K562 (cell line): ENCODE data around the gene TENT4A. TPM values are rescaled to one million over a fixed set of nuclear protein-coding genes. Genes with fewer than 3 reads are reported as not detected.

Experiments used
- ATAC-seq: fragments of 200-7000 bp; cut with Tn5 transposase; 3 replicates; pipeline ENCODE4 v1.9.1; 2020; ENCODE audit warnings: moderate library complexity
- BruUV-seq: library from RNA; stranded (reverse); fragments of 400-500 nt; replicated peaks from 2 replicates; lab custom pipeline; 2021; lab: Mats Ljungman, UMichigan
- CTCF ChIA-PET: fragments of 300-600 bp; formaldehyde crosslinking; extraction: SDS; loops from one replicate; lab custom pipeline; 2021; ENCODE audit warnings: low intra/inter-chr PET ratio; lab: Yijun Ruan, JAX
- POLR2A ChIA-PET: fragments of 300-600, 350-650 bp; sonication (Branson Sonifier 250); formaldehyde crosslinking; extraction: SDS; loops from one replicate; lab custom pipeline; 2021; ENCODE audit warnings: antibody characterized with exemption, inconsistent platforms; lab: Yijun Ruan, JAX
- DNase-seq, 4 experiments: peaks; one replicate each; pipeline versions ENCODE4 v3.0.0 to v3.0.0-alpha.2; 2011 to 2018; ENCODE audit warnings: low spot score in 3 of 4, mixed read lengths in 3 of 4; ENCODE audit errors: extremely low read depth in 1 of 4
- FAIRE-seq: peaks from 2 replicates; lab custom pipeline; 2011; peaks lifted over from hg19 to GRCh38; lab: Jason Lieb, UNC
- H2AFZ ChIP-seq: 2 replicates; pipeline ENCODE4 v1.6.0; 2011; ENCODE audit warnings: low read depth, low read length, control low read depth, inconsistent platforms
- H3K27ac ChIP-seq: fragments of 200-600 bp; 3 replicates; pipeline ENCODE4 v1.8.0; 2011; ENCODE audit warnings: low read depth, mild to moderate bottlenecking, control low read depth, inconsistent platforms, low read length, moderate library complexity, mixed read lengths; ENCODE audit errors: extremely low read depth
- H3K27me3 ChIP-seq, 2 experiments: fragments of 300-600 bp in 1 of 2; 2 replicates in 1 of 2; 3 replicates in 1 of 2; pipeline versions ENCODE4 v1.6.0 to v1.8.0; 2011; ENCODE audit warnings: inconsistent platforms in 2 of 2, low read length in 2 of 2, mild to moderate bottlenecking in 1 of 2, mixed read lengths in 1 of 2, moderate library complexity in 1 of 2; ENCODE audit not compliant: control insufficient read depth in 2 of 2, insufficient read depth in 2 of 2
- H3K36me3 ChIP-seq: fragments of 300-600 bp; 3 replicates; pipeline ENCODE4 v1.8.0; 2011; ENCODE audit warnings: mild to moderate bottlenecking, low read length, inconsistent platforms; ENCODE audit not compliant: control insufficient read depth, insufficient read depth
- H3K4me1 ChIP-seq, 2 experiments: fragments of 200-600 bp in 1 of 2; replicated peaks in 1 of 2; 2 replicates in 1 of 2; 3 replicates in 1 of 2; pipeline versions ENCODE4 v1.5.1 to v1.8.0; 2011; ENCODE audit warnings: inconsistent platforms in 2 of 2, low read length in 2 of 2, mild to moderate bottlenecking in 1 of 2, mixed read lengths in 1 of 2, moderate library complexity in 1 of 2; ENCODE audit not compliant: control insufficient read depth in 2 of 2, insufficient read depth in 2 of 2
- H3K4me2 ChIP-seq: 2 replicates; pipeline ENCODE4 v1.6.1; 2011; ENCODE audit warnings: low read length, control low read depth, inconsistent platforms, mixed read lengths; ENCODE audit not compliant: insufficient read depth
- H3K4me3 ChIP-seq: fragments of 200-600 bp; sonication (generic), shearing (Covaris generic); 2 replicates; pipeline ENCODE4 v1.5.1; 2016; ENCODE audit warnings: control low read depth, inconsistent platforms
- H3K79me2 ChIP-seq: fragments of 200-600 bp; 3 replicates; pipeline ENCODE4 v1.8.0; 2011; ENCODE audit warnings: low read length, inconsistent platforms; ENCODE audit not compliant: control insufficient read depth, insufficient read depth
- H3K9ac ChIP-seq, 2 experiments: 2 replicates each; pipeline versions ENCODE4 v1.6.0 to v1.6.1; 2011; ENCODE audit warnings: low read depth in 2 of 2, low read length in 2 of 2, control low read depth in 1 of 2, inconsistent platforms in 1 of 2, mild to moderate bottlenecking in 1 of 2, mixed read lengths in 1 of 2; ENCODE audit not compliant: insufficient read depth in 1 of 2
- H3K9me1 ChIP-seq: one replicate; pipeline ENCODE4 v1.6.0; 2011; ENCODE audit warnings: inconsistent platforms, mild to moderate bottlenecking, low read length, moderate library complexity; ENCODE audit not compliant: control insufficient read depth, insufficient read depth
- H3K9me3 ChIP-seq: replicated peaks from 2 replicates; pipeline ENCODE4 v1.5.1; 2011; ENCODE audit warnings: low read depth, low read length, inconsistent platforms; ENCODE audit not compliant: control insufficient read depth, insufficient read depth
- H4K20me1 ChIP-seq: replicated peaks from 2 replicates; pipeline ENCODE4 v1.6.1; 2011; ENCODE audit warnings: low read length, inconsistent platforms, mixed read lengths; ENCODE audit not compliant: control insufficient read depth, insufficient read depth
- BRF1 ChIP-seq: IDR thresholded peaks from 3 replicates; pipeline ENCODE4 v1.6.1; 2011; ENCODE audit warnings: borderline replicate concordance, mild to moderate bottlenecking; ENCODE audit not compliant: insufficient read length; ENCODE audit errors: extremely low read depth
- CBFA2T3 ChIP-seq: fragments of 450-650 bp; IDR thresholded peaks from 2 replicates; pipeline ENCODE4 v1.6.1; 2017
- CHCHD3 ChIP-seq: fragments of 250-450 bp; sonication (Bioruptor Pico); IDR thresholded peaks from 2 replicates; pipeline ENCODE4 v2.1.2; 2022; ENCODE audit warnings: mild to moderate bottlenecking
- COPS2 ChIP-seq: fragments of 450-650 bp; conservative IDR thresholded peaks from 2 replicates; pipeline ENCODE4 v1.6.1; 2016; ENCODE audit warnings: mild to moderate bottlenecking, moderate library complexity
- NCOA4 ChIP-seq: fragments of 450-650 bp; IDR thresholded peaks from 2 replicates; pipeline ENCODE4 v1.6.1; 2018; ENCODE audit warnings: mild to moderate bottlenecking; ENCODE audit not compliant: partially characterized antibody
- PHB2 ChIP-seq: fragments of 450-650 bp; IDR thresholded peaks from 2 replicates; pipeline ENCODE4 v1.6.1; 2017; ENCODE audit warnings: low read depth
- PYGO2 ChIP-seq: fragments of 450-650 bp; IDR thresholded peaks from 2 replicates; pipeline ENCODE4 v1.6.1; 2016; ENCODE audit warnings: mild to moderate bottlenecking, missing genetic modification characterization, moderate library complexity, missing compliant biosample characterization
- STAT5B ChIP-seq: fragments of 250-450 bp; sonication (Bioruptor Pico); IDR thresholded peaks from 2 replicates; pipeline ENCODE4 v1.8.0; 2021; ENCODE audit warnings: mild to moderate bottlenecking, inconsistent platforms
- ZC3H11A ChIP-seq: IDR thresholded peaks from 2 replicates; pipeline ENCODE4 v1.6.1; 2012; ENCODE audit warnings: low read depth, low read length, improper control_type of control experiment
- ZC3H8 ChIP-seq: fragments of 450-650 bp; IDR thresholded peaks from 2 replicates; pipeline ENCODE4 v1.6.1; 2017
- ZNF12 ChIP-seq: sonication (generic); formaldehyde crosslinking; IDR thresholded peaks from 2 replicates; pipeline ENCODE4 v1.4.0; 2020; ENCODE audit warnings: mild to moderate bottlenecking, missing genetic modification reagents
- WGBS: fragments of 100-300 bp; shearing (Covaris generic); methylation state at CpG from one replicate; pipeline ENCODE4 v1.1.6; 2016; ENCODE audit warnings: low coverage, mixed read lengths; ENCODE audit not compliant: insufficient coverage; ENCODE audit errors: missing lambda C conversion rate; 5-methylcytosine and 5-hydroxymethylcytosine counted together
- in situ Hi-C: fragments of 300-500 bp; cut with MboI; formaldehyde crosslinking; loops from 4 replicates; pipeline ENCODE4 v1.15.0; 2018; ENCODE audit warnings: inconsistent platforms, mixed read lengths
- intact Hi-C: fragments of 100-400 bp; cut with micrococcal nuclease; formaldehyde crosslinking; loops from 2 replicates; pipeline ENCODE4 v1.14.2; 2022
- polyA plus RNA-seq, 8 experiments: library from polyadenylated mRNA; depleted of rRNA in 4 of 8; stranded (reverse) in 5 of 8; unstranded in 3 of 8; fragments of >200 nt; fragmentation: Nextera tagmentation in 2 of 8; fragmentation: Illumina TruSeq in 1 of 8; extraction: Ambion mirVana in 2 of 8; extraction: Trizol in 1 of 8; gene quantifications; 2 replicates each; pipeline versions ENCODE4 v1.2.1 to v1.2.3, GENCODE V29; 2011 to 2014; ENCODE audit warnings: inconsistent platforms in 1 of 8, missing spikeins in 1 of 8
- total RNA-seq, 7 experiments: library from RNA; depleted of rRNA in 6 of 7; stranded (reverse); fragments of >200 nt in 6 of 7; fragmentation: Illumina TruSeq in 2 of 7; extraction: Trizol in 2 of 7; gene quantifications; 2 replicates each; pipeline versions ENCODE4 v1.2.1 to v1.2.3, GENCODE V29; 2011 to 2021; ENCODE audit warnings: low replicate concordance in 1 of 7

Gene TENT4A
- total and polyA plus RNA-seq, 9 of the 15 experiments (the other 6 are each of a cell fraction or from before 2014, with no cell fraction given) = 1.3 to 27.3 (median 13.0) TPM

DNA sequence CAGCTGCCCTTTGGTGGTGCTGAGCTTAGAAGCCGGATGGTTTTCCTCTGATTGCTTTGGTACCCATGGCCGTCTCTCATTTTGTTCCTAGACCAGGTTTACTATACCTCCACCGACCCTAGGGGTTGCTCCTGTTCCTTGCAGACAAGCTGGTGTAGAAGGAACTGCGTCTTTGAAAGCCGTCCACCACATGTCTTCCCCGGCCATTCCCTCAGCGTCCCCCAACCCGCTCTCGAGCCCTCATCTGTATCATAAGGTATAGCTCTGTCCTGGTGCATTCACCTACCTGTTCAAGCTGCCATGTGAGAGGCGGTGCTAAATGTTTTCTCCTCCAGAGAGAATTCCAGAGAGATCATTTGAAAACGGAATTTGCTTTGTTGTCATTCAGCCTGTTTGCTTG, 39.5 kb downstream of the TENT4A start:
- Histone ChIP-seq H3K79me2 (peaks cover 13% of the 10 kb centered on the region; the same call in 2 of the 3 replicates), H3K4me1 (no peaks in the 10 kb centered on the region; a peak in 1 of 5 replicates), H4K20me1 (0 out of 2 replicates have a peak, but pooled peaks cover 3% of the 10 kb centered on the region), H3K4me3 (no peak overlapping the region), H3K9me3 (no peaks in the 10 kb centered on the region), H3K27ac (no peak overlapping the region), H3K9me1 (no peaks in the 10 kb centered on the region), H3K36me3 (peaks cover 92% of the 10 kb centered on the region), H3K9ac (no peak overlapping the region), H3K4me2 (no peak overlapping the region), H2AFZ (no peak overlapping the region), H3K27me3 (no peaks in the 10 kb centered on the region)
- POLR2A ChIA-PET = interaction anchor here (0.6 kb wide), 1 partner anchor 23 kb away, joined by 3 read pairs; no protein-coding TSS in a partner anchor
- in situ Hi-C loops = no loop called here
- DNase-seq (no peak), FAIRE-seq (no peak), ATAC-seq (no peak)
- BruUV-seq = no TSS peak
- CTCF ChIA-PET = interaction anchor here (0.6 kb wide), 1 partner anchor 16 kb away, joined by 3 read pairs; no protein-coding TSS in a partner anchor
- 96% methylated on average over 11 of the region's 11 CpGs for WGBS
- intact Hi-C loops = no loop called here
- TF ChIP-seq CHCHD3 (CRISPR knock-in tag) (no peak), PHB2 (no peak), ZC3H11A (no peak), ZC3H8 (no peak), ZNF12 (CRISPR knock-in tag) (no peak)

DNA sequence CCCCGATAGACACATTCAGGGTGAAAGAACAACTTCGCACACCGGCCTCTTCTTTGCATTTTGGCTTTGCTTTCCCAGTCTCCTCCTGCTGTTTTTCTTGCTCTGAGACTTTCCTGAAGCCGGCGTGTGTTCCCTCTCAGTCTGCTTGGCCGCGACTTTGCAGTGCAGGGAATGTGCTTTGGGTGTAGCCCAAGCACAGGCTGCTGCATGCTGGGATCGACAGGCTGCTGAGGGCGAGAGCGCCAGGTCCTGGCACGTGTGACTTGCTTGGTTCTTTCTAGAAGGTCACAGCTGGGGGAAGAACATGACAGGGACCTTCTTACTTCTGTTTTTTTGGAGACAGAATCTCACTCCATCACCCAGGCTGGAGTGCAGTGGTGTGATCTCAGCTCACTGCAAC, 40.6 kb downstream of the TENT4A start:
- Histone ChIP-seq H2AFZ (no peak overlapping the region), H3K4me3 (no peak overlapping the region), H3K4me2 (no peak overlapping the region), H3K36me3 (peaks cover 91% of the 10 kb centered on the region), H3K27ac (no peak overlapping the region), H3K4me1 (peaks cover 0 to 3% of the 10 kb centered on the region in 2 experiments; a peak in 1 of 5 replicates), H3K27me3 (no peaks in the 10 kb centered on the region), H4K20me1 (no peaks in the 10 kb centered on the region), H3K9me1 (no peaks in the 10 kb centered on the region), H3K79me2 (peaks cover 3% of the 10 kb centered on the region; the same call in 1 of the 3 replicates), H3K9me3 (no peaks in the 10 kb centered on the region), H3K9ac (no peak overlapping the region)
- DNase-seq (no peak), FAIRE-seq (no peak), ATAC-seq (no peak)
- ChIA-PET POLR2A (interaction anchor here (0.6 to 0.7 kb wide), 2 partner anchors 16 to 21 kb away, joined by 3 read pairs; no protein-coding TSS in a partner anchor), CTCF (no interaction called here)
- intact Hi-C loops (no loop called here), in situ Hi-C loops (no loop called here)
- no TSS peak for BruUV-seq
- TF ChIP-seq COPS2 (no peak), CBFA2T3 (no peak), STAT5B (CRISPR knock-in tag) (no peak), PYGO2 (no peak), BRF1 (no peak), NCOA4 (no peak)
- WGBS = 96% methylated on average over 11 of the region's 11 CpGs
